ENCODE results near the gene OTUD7B.

The OTUD7B gene

GRCh38 chr1:149917571-149918144, 92.9 kb downstream of the OTUD7B start, which contains the start of gene SV2A:
Gene SV2A (minus strand): TSS chr1:149917844. CDS start chr1:149913840, 4,004 bp downstream.
- peak in 1 of 2 experiments; percentile 41 for DNase-seq (ENCODE audit: low read depth in 2 of 2)

GRCh38 chr1:149916898-149917252, 93.7 kb downstream of the OTUD7B start:
- no peak for DNase-seq (ENCODE audit: low read depth in 2 of 2)

GRCh38 chr1:149916193-149916897, 94.2 kb downstream of the OTUD7B start:
- no peak for DNase-seq (ENCODE audit: low read depth in 2 of 2)

GRCh38 chr1:149915429-149916192, 94.9 kb downstream of the OTUD7B start:
- no peak for DNase-seq (ENCODE audit: low read depth in 2 of 2)

- DNase-seq (ENCODE audit: low read depth in 2 of 2): no peak
Measured at GRCh38 chr1:149914545-149914944, 96.0 kb downstream of the OTUD7B start.

- no peak for DNase-seq (ENCODE audit: low read depth in 2 of 2)
Measured at GRCh38 chr1:149906570-149907075, 103.9 kb downstream of the OTUD7B start.

- no peak for DNase-seq (ENCODE audit: low read depth in 2 of 2)
Measured at GRCh38 chr1:149903836-149904491, 106.6 kb downstream of the OTUD7B start.

GRCh38 chr1:149899460-149900284, 110.9 kb downstream of the OTUD7B start, which contains the start of gene BOLA1:
Gene BOLA1 (plus strand): TSS chr1:149899568. CDS start chr1:149900060, 492 bp downstream.
- DNase-seq (ENCODE audit: low read depth in 2 of 2): peak; percentile 67 to 75

GRCh38 chr1:149896575-149896974, 114.0 kb downstream of the OTUD7B start:
- DNase-seq (ENCODE audit: low read depth in 2 of 2): no peak

GRCh38 chr1:149888999-149889289, 121.6 kb downstream of the OTUD7B start:
- DNase-seq (ENCODE audit: low read depth in 2 of 2): no peak

- DNase-seq (ENCODE audit: low read depth in 2 of 2): peak; percentile 57 to 80
Measured at GRCh38 chr1:149888247-149888998, 122.1 kb downstream of the OTUD7B start.
